ENCODE measurements around the gene ORC3.

DNA sequence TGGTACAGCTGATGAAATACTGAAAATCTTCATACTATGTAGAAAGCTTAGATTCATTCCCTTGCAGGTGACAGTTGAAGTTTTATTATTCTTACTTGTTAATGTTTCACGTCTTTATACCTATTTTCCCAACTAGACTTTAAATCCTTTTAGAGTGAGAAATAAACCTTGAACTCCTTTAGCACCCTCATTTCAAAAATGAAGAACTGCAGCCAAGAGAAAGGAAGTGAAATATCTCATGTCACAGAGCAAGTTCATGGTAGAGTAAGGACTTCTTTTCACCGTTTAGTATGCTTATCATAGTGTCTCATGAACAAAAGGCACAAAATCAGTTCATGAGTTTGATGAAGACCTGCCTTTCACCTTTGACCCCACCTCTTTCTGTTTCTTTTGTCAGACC lies 38.5 kb downstream of the ORC3 start:
- TF ChIP-seq FOXM1 (IDR thresholded peaks at IDR 0.05; ENCODE audit: borderline replicate concordance, low read depth) (no peak), YY1 (IDR thresholded peaks at IDR 0.05; ENCODE audit: low read depth) (no peak), EP300 (IDR thresholded peaks at IDR 0.05; ENCODE audit: borderline replicate concordance) (no peak)
- TF ChIP-seq, protein P1, sequence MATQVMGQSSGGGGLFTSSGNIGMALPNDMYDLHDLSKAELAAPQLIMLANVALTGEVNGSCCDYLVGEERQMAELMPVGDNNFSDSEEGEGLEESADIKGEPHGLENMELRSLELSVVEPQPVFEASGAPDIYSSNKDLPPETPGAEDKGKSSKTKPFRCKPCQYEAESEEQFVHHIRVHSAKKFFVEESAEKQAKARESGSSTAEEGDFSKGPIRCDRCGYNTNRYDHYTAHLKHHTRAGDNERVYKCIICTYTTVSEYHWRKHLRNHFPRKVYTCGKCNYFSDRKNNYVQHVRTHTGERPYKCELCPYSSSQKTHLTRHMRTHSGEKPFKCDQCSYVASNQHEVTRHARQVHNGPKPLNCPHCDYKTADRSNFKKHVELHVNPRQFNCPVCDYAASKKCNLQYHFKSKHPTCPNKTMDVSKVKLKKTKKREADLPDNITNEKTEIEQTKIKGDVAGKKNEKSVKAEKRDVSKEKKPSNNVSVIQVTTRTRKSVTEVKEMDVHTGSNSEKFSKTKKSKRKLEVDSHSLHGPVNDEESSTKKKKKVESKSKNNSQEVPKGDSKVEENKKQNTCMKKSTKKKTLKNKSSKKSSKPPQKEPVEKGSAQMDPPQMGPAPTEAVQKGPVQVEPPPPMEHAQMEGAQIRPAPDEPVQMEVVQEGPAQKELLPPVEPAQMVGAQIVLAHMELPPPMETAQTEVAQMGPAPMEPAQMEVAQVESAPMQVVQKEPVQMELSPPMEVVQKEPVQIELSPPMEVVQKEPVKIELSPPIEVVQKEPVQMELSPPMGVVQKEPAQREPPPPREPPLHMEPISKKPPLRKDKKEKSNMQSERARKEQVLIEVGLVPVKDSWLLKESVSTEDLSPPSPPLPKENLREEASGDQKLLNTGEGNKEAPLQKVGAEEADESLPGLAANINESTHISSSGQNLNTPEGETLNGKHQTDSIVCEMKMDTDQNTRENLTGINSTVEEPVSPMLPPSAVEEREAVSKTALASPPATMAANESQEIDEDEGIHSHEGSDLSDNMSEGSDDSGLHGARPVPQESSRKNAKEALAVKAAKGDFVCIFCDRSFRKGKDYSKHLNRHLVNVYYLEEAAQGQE (IDR thresholded peaks at IDR 0.05; ENCODE audit: low read depth), result no peak
- TF ChIP-seq, protein P2, sequence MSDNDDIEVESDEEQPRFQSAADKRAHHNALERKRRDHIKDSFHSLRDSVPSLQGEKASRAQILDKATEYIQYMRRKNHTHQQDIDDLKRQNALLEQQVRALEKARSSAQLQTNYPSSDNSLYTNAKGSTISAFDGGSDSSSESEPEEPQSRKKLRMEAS (IDR thresholded peaks at IDR 0.05), result no peak
